NB4 (cell line): Measurements from ENCODE around the gene S100A14.
A peak's percentile ranks its signal among the peaks of the same experiment; 100 is the strongest.
"Not testable (repeated sequence)": the region's sequence is repeated elsewhere in the genome, so short reads cannot be mapped to it uniquely, and the experiment has no call there.

Experiments used
- DNase-seq: peaks from one replicate; pipeline ENCODE4 v3.0.0; 2010; ENCODE audit warnings: low read depth
- H3K4me3 ChIP-seq: one replicate; pipeline ENCODE4 v1.5.1; 2011; ENCODE audit warnings: mild to moderate bottlenecking, low read depth, low read length, moderate library complexity
- CTCF ChIP-seq: IDR thresholded peaks from one replicate; pipeline ENCODE4 v1.5.1; 2012; ENCODE audit warnings: low read depth, low read length
- MAX ChIP-seq: IDR thresholded peaks from 2 replicates; pipeline ENCODE4 v1.6.1; 2011; ENCODE audit warnings: low read depth, low read length
- MYC ChIP-seq: IDR thresholded peaks from 2 replicates; pipeline ENCODE4 v1.6.1; 2011; ENCODE audit warnings: low read depth, low read length
- POLR2A ChIP-seq: IDR thresholded peaks from 2 replicates; pipeline ENCODE4 v1.6.1; 2011; ENCODE audit warnings: mild to moderate bottlenecking; ENCODE audit not compliant: insufficient read length; ENCODE audit errors: extremely low read depth

S100A14 gene

GRCh38 chr1:153599847-153600246 lies 16.3 kb downstream of the S100A14 start:
- TF ChIP-seq MAX (no peak), POLR2A (no peak), MYC (no peak), CTCF (no peak)
- DNase-seq: no peak
- no peak overlapping the region for H3K4me3 ChIP-seq

- H3K4me3 ChIP-seq: no peak overlapping the region
- TF ChIP-seq MAX: 0 out of 2 replicates have a peak, but pooled peaks have one; percentile 3
- TF ChIP-seq MYC: no peak
- DNase-seq: peak; percentile 97
These were observed 17.6 kb downstream of the S100A14 start for GRCh38 chr1:153598309-153599172.

GRCh38 chr1:153597206-153597605 lies 18.9 kb downstream of the S100A14 start:
- DNase-seq: peak; percentile 45
- no peak overlapping the region for H3K4me3 ChIP-seq
- TF ChIP-seq CTCF (no peak), MAX (no peak), MYC (no peak), POLR2A (no peak)

GRCh38 chr1:153592748-153593147 lies 23.4 kb downstream of the S100A14 start:
- TF ChIP-seq CTCF (no peak), MYC (no peak), POLR2A (no peak), MAX (no peak)

GRCh38 chr1:153588482-153588881 lies 27.6 kb downstream of the S100A14 start:
- no peak overlapping the region for H3K4me3 ChIP-seq
- no peak for DNase-seq
- TF ChIP-seq POLR2A: no peak

More at GRCh38 chr1:153592748-153593147, 23.4 kb downstream of the S100A14 start:
- no peak for DNase-seq
- no peak overlapping the region for H3K4me3 ChIP-seq

GRCh38 chr1:153588033-153588432 lies 28.1 kb downstream of the S100A14 start:
- DNase-seq, H3K4me3 ChIP-seq: not testable (repeated sequence)

- DNase-seq: no peak
- no peak for TF ChIP-seq MYC
- TF ChIP-seq POLR2A: no peak
- TF ChIP-seq MAX: no peak
- H3K4me3 ChIP-seq: no peak overlapping the region
These were observed 28.8 kb downstream of the S100A14 start for GRCh38 chr1:153587314-153587713.

- DNase-seq: no peak
- H3K4me3 ChIP-seq: no peak overlapping the region
- no peak for TF ChIP-seq CTCF
- TF ChIP-seq MAX: no peak
- TF ChIP-seq MYC: no peak
- no peak for TF ChIP-seq POLR2A
These were observed 29.8 kb downstream of the S100A14 start for GRCh38 chr1:153586347-153586746.
